GM21737 (cell line): ENCODE measurements around the gene AGMO.
"Not testable (repeated sequence)": the region's sequence is repeated elsewhere in the genome, so short reads cannot be mapped to it uniquely, and the experiment has no call there.

ENCODE experiments used
- ATAC-seq: cut with Tn5 transposase; IDR thresholded peaks from one replicate; pipeline ENCODE4 v1.9.1; 2021; ENCODE audit warnings: mild to moderate bottlenecking, moderate library complexity; ENCODE audit not compliant: unreplicated experiment

Gene AGMO

GRCh38 chr7:15560968-15561367 is 847 bp downstream of the AGMO start:
- ATAC-seq = no peak

DNA sequence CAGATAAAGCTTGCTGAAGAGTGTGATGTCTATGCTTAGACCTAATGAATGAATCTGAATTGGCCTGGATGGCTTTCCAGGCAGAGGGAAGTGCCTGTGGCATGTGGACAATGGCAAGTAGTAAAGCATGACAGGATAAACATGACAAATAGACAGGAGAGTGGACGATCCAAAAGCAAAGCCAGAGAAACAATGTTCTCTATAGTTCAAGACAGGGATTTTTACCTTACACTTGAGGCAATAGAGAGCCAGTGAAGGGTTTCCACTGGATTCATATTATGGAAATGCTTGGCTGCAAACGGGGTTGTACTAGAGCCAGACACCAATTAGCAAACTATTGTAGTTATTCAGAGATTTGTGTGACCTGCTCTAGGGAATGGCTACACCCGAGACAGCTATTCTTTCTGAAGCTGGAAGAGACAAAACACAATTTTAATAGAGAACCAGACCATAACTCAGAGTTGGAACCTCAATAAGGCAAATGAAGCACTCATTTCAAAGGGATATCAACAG is 2.3 kb downstream of the AGMO start:
- no peak for ATAC-seq

GRCh38 chr7:15558756-15559155 is 3.1 kb downstream of the AGMO start:
- ATAC-seq = no peak

DNA sequence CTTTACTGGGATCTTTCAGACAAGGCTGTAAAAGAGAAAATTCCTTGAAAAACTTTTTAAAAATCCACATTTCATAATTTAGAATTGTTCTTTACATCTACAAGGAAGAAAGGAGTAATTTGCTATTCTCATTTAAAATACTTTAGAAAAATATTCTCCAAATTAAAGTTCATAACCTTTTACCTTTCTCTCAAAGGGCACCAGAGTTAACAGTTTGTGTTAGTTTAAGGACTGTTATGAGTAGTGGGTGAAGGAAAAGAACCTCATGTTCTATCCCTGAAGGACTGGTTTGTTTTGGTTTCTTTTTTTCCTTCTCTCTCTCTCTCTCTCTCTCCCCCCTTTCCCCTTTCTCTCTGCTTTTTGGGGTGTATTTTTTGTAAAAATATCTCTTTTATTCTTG is 4.1 kb downstream of the AGMO start:
- no peak for ATAC-seq

DNA sequence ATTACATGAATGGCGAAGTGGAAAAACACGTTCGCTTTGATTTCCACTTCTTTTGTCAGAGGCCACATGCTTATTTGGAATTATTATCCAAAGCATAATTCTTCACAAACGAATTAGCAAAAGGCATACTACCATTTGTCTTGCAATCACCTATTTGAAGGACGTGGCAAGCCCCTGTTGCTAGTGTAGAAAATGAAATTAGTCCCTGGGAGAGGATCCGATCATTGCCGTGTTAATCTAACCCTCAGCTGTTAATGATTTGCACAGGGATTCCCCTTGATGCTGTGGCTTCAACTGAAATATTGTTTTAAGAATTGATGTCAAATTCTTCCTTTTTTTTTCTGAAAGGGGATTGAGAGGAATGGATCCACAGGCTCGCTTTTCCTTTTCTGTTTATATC is 4.6 kb downstream of the AGMO start:
- no peak for ATAC-seq

DNA sequence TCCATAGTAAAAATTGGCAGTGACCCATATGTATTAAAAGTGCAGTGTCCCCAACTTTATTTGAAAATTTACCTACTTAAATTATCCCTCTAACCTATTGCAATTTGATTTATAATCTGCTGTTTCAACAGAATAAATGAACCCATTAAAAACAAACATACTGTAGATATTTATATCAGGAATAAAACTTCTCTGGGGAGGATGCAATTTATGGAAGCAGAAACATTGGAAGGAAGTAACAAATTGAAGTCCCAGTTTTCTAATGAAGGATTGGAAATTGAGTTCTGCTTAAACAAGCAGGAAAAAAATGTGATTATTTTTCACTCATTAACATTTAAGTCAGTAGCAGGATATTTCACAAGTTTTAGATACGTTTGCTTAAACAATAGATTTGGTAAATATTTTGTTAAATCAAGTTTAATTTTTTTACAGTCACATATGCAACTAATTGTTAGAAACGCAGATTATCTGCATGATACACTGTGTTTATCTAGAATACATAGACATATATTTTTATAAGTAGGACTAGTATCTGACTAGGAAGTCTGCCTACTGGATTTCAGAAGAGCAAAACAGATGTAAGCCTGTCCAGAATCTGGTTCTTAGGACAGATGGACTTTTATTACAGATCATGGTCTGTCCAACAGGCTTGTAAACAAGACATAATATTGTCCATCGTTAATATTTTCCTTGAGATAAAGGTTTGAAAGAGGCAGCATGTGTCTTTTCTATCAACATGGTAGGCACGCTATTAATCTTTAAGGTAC is 5.3 kb downstream of the AGMO start:
- no peak for ATAC-seq

GRCh38 chr7:15555381-15555859 is 6.4 kb downstream of the AGMO start:
- no peak for ATAC-seq

- no peak for ATAC-seq
Measured at GRCh38 chr7:15554744-15555143, 7.1 kb downstream of the AGMO start.

DNA sequence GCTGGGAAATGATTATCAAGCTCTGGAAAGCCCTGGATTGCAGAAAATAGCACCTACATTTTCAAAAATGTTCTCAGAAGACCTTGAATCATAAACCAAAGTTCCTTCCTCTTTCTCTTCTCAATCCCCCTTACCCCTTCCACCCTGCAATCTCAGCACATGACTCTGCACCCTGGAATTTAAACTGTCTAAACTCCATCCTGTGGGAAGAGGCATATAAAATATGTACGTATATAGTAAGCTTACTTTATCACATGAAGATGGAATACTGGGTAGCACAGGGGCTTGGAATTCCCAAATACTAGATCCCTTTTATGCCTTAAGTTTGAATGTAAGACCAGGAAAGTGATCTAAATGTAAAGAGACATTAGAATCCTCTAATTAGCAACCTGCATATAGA is 7.7 kb downstream of the AGMO start:
- ATAC-seq = no peak

DNA sequence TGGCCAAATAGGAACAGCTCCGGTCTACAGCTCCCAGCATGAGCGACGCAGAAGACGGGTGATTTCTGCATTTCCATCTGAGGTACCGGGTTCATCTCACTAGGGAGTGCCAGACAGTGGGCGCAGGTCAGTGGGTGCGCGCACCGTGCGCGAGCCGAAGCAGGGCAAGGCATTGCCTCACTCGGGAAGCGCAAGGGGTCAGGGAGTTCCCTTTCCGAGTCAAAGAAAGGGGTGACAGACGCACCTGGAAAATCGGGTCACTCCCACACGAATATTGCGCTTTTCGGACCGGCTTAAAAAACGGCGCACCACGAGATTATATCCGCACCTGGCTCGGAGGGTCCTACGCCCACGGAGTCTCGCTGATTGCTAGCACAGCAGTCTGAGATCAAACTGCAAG is 14.5 kb downstream of the AGMO start:
- not testable (repeated sequence) for ATAC-seq

DNA sequence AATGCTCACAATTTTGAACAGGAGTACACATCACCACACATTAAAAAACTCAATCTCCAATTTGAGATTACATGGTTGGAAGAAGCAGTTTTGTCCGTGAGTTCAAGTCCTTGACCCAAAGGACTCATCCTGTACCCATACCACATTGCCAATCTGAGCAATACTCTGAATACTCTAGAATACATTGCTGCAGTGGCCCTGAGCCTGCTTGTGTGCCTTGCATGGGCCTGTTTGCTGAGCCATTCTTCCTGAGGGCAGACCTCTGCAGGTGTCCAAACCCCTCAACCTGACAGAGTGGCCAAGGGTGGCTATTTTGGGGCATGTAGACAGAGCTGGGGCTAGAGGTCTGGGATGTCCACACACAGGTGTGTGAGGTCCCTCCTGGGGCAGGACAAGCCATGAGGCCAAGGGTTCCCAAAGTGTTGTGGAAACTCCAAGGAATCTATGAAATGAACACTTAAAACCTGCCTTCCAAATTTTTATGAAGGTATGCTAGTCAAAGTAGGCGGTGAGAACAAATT is 15.5 kb downstream of the AGMO start:
- ATAC-seq = no peak

DNA sequence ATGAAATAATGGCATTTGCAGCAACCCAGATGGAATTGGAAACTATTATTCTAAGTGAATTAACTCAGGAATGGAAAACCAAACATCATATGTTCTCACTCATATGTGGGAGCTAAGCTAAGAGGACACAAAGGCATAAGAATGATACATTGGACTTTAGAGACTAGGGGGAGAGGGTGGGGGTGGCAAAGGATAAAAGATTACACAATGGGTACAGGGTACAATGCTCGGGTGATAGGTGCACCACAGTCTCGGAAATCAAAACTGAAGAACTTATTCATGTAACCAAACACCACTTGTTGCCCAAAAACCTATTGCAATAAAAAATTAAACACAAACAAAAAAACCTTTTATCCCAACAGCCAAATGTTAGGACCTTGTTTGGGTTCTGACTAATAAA is 17.8 kb downstream of the AGMO start:
- no peak for ATAC-seq

DNA sequence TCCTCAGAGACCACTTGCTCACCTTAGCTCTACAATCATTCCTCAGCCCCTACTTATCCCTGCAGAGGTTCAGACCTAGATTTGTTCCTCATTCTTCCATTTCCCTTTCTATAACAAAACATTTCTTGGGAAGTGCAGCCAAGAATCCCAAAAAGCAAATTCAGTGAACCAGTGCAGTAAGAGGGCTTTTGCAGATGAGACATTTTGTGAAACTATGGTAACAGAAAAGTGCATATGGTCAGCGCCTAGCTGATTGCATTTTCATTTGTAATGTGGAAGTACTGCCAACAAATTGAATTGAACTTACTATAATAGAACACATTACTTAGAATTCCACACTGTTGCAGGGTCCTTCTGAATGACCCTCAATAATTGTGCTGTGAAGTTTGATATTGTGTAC is 18.6 kb downstream of the AGMO start:
- no peak for ATAC-seq

DNA sequence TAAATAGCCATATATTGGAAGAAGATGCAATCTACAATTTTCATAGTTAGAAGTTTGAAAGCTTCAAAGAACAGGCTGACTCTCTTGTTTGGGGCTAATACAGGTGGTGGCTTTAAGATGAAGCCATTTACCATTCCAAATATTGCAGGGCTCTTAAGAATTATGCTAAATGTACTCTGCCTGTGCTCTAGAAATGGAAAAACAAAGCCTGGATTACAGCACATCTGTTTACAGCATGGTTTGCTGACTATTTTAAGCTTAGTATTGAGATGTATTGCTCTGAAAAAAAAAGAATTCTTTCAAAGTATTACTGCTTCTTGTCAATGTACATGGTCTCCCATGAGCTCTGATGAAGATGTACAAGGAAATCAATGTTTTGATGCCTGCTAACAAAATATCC is 34.2 kb downstream of the AGMO start:
- ATAC-seq = no peak

GRCh38 chr7:15525652-15526263 is 36.1 kb downstream of the AGMO start:
- ATAC-seq = no peak

DNA sequence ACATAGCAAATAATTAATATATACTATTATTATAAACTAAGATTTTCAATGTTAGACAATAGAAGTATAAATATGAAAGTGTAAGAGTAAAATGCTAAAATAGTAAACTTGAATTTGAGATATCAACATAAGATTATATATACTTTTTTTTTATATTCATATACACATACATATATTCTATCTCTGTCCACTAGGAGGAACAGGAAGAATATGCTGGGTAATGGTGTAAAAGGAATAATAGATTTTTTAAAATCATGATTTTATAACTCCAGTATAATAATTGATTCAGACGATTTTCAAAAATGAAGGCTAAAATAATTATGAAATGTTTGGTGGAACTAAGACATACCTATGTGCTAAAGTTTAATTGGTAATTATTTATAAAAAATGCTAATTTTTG is 37.7 kb downstream of the AGMO start:
- no peak for ATAC-seq

DNA sequence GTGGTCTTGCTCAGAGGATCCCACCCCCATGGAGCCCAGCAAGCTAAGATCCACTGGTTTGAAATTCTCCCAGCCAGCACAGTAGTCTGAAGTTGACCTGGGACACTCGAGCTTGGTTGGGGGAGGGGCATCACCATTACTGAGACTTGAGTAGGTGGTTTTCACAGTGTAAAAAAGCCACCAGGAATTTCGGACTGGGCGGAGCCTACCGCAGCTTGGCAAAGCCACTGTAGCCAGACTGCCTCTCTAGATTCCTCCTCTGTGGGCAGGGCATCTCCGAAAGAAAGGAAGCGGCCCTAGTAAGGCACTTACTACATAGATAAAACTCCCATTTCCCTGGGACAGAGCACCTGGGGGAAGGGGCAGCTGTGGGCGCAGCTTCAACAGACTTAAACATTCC is 44.0 kb downstream of the AGMO start:
- not testable (repeated sequence) for ATAC-seq

- ATAC-seq = no peak
Measured at GRCh38 chr7:15515252-15515651, 46.6 kb downstream of the AGMO start.

DNA sequence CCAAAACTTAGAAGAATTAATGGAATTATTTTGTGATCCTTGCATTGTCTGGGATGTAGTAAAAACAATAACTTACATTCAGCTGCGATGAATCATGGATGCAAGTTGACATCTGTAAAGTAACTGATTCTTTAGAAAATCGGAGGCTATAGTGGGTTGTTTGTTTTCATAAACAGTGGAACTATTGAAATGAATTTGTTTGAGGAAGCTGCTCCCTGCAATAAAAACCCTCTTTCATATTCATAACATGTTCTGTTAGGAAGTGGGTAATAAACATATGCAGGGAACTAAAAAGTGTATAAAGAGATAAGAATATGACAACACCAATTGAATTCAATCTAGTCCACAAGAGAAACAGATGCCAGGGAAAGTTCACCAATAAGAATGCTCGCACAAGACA is 53.6 kb downstream of the AGMO start:
- ATAC-seq = no peak

- no peak for ATAC-seq
Measured at GRCh38 chr7:15507708-15508107, 54.1 kb downstream of the AGMO start.

DNA sequence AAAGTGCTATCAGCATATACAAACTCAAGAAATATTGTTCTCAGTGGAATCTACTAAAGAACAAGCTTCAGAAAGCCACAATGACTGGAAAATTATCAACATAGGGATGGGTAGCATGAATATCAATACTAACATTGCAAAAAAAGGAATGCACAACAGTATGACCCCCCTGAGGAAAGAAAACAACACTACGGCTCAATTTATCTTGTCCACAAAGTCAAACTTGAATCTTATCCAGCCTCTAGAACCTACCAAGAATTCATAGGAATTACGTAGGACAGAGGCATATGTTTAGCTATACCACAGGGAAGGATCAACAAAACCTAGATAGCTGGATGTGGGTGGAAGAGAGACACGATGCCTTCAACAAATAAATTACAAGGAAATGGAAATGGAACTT is 54.6 kb downstream of the AGMO start:
- no peak for ATAC-seq

DNA sequence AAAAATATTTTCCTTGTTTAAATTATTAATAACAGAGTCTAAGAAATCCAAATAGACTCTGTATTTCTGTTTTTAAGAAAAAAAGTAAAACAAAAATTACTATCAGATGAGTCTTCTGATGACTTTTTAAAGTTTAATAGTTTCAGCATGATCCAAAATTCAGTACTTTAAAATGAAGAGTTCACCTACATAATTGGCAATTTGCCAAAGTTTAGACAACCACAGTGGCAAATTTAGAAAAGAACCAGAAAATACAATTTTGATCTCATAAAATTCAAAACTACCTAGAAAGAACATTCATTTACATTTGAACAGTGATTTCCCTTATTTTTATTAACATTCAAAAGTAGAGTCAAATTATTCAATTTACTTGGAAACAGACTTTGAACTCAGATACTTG is 56.1 kb downstream of the AGMO start:
- no peak for ATAC-seq
